ENCODE results near the gene NNT.

DNA sequence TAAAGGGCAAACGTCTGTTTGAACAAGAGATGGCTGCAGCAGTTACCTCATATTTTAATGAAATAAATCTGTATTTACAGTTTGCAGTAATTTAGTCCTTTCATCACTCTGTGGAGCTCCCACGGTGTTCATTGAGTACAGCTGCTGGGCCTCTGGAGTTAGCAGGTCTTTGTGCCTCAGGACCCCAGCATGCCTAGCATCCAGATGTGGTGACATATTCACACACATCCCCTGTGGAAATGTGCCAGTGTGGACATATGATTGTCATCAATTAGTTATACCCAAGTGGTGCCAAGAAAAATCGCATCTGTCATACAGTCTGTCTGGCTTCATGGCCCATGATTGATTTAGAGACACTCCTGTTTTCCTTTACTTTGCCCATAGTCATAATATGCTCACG is 77.3 kb downstream of the NNT start:
- TF ChIP-seq, protein P1, sequence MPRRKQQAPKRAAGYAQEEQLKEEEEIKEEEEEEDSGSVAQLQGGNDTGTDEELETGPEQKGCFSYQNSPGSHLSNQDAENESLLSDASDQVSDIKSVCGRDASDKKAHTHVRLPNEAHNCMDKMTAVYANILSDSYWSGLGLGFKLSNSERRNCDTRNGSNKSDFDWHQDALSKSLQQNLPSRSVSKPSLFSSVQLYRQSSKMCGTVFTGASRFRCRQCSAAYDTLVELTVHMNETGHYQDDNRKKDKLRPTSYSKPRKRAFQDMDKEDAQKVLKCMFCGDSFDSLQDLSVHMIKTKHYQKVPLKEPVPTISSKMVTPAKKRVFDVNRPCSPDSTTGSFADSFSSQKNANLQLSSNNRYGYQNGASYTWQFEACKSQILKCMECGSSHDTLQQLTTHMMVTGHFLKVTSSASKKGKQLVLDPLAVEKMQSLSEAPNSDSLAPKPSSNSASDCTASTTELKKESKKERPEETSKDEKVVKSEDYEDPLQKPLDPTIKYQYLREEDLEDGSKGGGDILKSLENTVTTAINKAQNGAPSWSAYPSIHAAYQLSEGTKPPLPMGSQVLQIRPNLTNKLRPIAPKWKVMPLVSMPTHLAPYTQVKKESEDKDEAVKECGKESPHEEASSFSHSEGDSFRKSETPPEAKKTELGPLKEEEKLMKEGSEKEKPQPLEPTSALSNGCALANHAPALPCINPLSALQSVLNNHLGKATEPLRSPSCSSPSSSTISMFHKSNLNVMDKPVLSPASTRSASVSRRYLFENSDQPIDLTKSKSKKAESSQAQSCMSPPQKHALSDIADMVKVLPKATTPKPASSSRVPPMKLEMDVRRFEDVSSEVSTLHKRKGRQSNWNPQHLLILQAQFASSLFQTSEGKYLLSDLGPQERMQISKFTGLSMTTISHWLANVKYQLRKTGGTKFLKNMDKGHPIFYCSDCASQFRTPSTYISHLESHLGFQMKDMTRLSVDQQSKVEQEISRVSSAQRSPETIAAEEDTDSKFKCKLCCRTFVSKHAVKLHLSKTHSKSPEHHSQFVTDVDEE (CRISPR knock-in tag; IDR thresholded peaks at IDR 0.05): no peak
- TF ChIP-seq RARB (CRISPR knock-in tag; IDR thresholded peaks at IDR 0.05) (no peak), ARNTL (CRISPR knock-in tag; IDR thresholded peaks at IDR 0.05; ENCODE audit: borderline replicate concordance, low read depth) (no peak), ZC3H10 (CRISPR knock-in tag; IDR thresholded peaks at IDR 0.05) (no peak), SNAI2 (CRISPR knock-in tag; IDR thresholded peaks at IDR 0.05) (no peak), TCF4 (CRISPR knock-in tag; IDR thresholded peaks at IDR 0.05; ENCODE audit: borderline replicate concordance) (no peak), ZNF70 (CRISPR knock-in tag; IDR thresholded peaks at IDR 0.05) (no peak), ISL1 (CRISPR knock-in tag; IDR thresholded peaks at IDR 0.05) (no peak), TOX (CRISPR knock-in tag; IDR thresholded peaks at IDR 0.05; ENCODE audit: borderline replicate concordance) (no peak), ZFP3 (CRISPR knock-in tag; IDR thresholded peaks at IDR 0.05) (no peak), CREB5 (CRISPR knock-in tag; IDR thresholded peaks at IDR 0.05; ENCODE audit: low read depth) (no peak), ZNF8 (CRISPR knock-in tag; IDR thresholded peaks at IDR 0.05) (no peak)
- TF ChIP-seq, protein P2, sequence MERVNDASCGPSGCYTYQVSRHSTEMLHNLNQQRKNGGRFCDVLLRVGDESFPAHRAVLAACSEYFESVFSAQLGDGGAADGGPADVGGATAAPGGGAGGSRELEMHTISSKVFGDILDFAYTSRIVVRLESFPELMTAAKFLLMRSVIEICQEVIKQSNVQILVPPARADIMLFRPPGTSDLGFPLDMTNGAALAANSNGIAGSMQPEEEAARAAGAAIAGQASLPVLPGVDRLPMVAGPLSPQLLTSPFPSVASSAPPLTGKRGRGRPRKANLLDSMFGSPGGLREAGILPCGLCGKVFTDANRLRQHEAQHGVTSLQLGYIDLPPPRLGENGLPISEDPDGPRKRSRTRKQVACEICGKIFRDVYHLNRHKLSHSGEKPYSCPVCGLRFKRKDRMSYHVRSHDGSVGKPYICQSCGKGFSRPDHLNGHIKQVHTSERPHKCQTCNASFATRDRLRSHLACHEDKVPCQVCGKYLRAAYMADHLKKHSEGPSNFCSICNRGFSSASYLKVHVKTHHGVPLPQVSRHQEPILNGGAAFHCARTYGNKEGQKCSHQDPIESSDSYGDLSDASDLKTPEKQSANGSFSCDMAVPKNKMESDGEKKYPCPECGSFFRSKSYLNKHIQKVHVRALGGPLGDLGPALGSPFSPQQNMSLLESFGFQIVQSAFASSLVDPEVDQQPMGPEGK (CRISPR knock-in tag; IDR thresholded peaks at IDR 0.05; ENCODE audit: borderline replicate concordance): no peak
